A549 (cell line): ENCODE results near the gene MZT2A.
"Not testable (repeated sequence)": the region's sequence is repeated elsewhere in the genome, so short reads cannot be mapped to it uniquely, and the experiment has no call there.

Experiments used
- CTCF ChIP-seq: fragments of >200 bp; sonication (Bioruptor Twin); formaldehyde crosslinking; IDR thresholded peaks from 3 replicates; pipeline ENCODE4 v1.5.1; 2016
- HOXB5 ChIP-seq: fragments of 250-450 bp; sonication (Bioruptor Pico); IDR thresholded peaks from 2 replicates; pipeline ENCODE4 v1.5.0; 2020; ENCODE audit warnings: mild to moderate bottlenecking, moderate library complexity
- MYC ChIP-seq: IDR thresholded peaks from 2 replicates; pipeline ENCODE4 v1.6.1; 2012; ENCODE audit warnings: mild to moderate bottlenecking, inconsistent platforms, low read length, improper control_type of control experiment, borderline replicate concordance
- REST ChIP-seq: fragments of 200-600 bp; sonication (generic); IDR thresholded peaks from 2 replicates; pipeline ENCODE4 v1.6.1; 2016; ENCODE audit warnings: antibody characterized with exemption, mild to moderate bottlenecking, moderate library complexity

- not testable (repeated sequence) for TF ChIP-seq HOXB5, CTCF, REST, MYC
Observed at GRCh38 chr2:131478850-131479461, 13.2 kb downstream of the MZT2A start.
